ENCODE data around the gene NEMP2. TPM values are rescaled to one million over a fixed set of nuclear protein-coding genes. Genes with fewer than 3 reads are reported as not detected.
A peak's percentile ranks its signal among the peaks of the same experiment; 100 is the strongest.

NEMP2 gene
- total and polyA plus RNA-seq, 12 donors = 0.61 to 8.4 (median 4.9) TPM

- DNase-seq = peak; percentile 24 to 64 (median 37)
- no peaks in the 10 kb centered on the region for H3K36me3 ChIP-seq (replicated peaks in 1 of 2)
- H3K27me3 ChIP-seq = no peaks in the 10 kb centered on the region
- peaks cover 0 to 17% of the 10 kb centered on the region in 2 donors for H3K4me1 ChIP-seq (replicated peaks in 1 of 2)
- peak overlapping the region; percentile 44 to 78 (median 76) for H3K4me3 ChIP-seq
- TF ChIP-seq CTCF (IDR thresholded peaks at IDR 0.05) = no peak
- no peaks in the 10 kb centered on the region for H3K9me3 ChIP-seq (replicated peaks in 1 of 3)
- 1 to 12% (median 4%) methylated on average over 12 to 13 of the region's 13 CpGs for WGBS, 4 donors
- intact Hi-C loops (cut with DNase I) = loop anchor here (10.0 kb wide), 2 partner anchors 111 to 121 kb away; partner anchors contain the start of gene NAB1 (in 1 of the 2)
- peak overlapping the region; percentile 37 to 95 (median 91) for H3K27ac ChIP-seq
Measured at GRCh38 chr2:190533968-190534309, 583 bp downstream of the NEMP2 start.

DNA sequence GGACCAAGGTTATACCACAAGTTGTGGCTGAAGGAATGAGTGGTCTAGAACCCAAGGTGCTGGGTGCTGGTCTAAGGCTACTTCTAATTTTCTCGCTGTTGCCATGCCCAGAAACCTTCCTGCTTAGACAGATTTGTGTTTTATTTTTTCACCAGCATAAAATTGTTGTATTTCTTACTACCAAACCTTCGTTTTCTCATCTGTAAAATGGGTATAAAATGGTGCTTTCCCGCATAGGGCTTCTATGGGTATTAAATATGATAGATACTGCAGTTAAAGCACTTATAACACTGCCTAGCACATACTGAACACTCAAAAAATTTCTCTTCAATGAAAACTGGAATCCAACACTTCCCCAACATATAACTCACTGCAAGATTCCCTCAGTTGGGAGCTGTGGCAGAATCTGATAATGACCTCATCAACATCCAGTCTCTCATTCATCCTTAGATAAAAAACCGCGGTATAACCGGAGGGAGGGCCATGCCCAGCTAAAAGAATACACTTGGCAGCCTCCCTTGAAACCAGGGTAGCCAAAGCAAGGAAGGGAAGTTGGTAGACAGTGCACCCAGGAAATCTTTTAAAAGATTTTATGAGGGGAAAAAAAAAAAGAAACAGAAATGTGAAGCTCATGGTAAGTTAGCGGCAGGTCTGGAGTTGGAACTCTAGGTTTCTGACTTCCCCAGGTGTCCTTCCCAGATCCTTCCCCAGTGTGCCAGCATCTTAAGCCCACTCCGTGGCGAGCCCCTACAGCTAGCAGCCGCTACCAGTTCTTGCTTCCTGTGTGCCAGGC lies 1.2 kb downstream of the NEMP2 start:
- intact Hi-C loops (cut with DNase I) = loop anchor here (10.0 kb wide), 2 partner anchors 111 to 121 kb away; partner anchors contain the start of gene NAB1 (in 1 of the 2)
- WGBS, 4 donors = 36 to 69% (median 50%) methylated on average over 10 of the region's 10 CpGs
- Histone ChIP-seq H3K27me3 (no peaks in the 10 kb centered on the region), H3K27ac (peak overlapping the region in 4 of 5 donors; percentile 87 to 95 (median 92)), H3K9me3 (replicated peaks in 1 of 3) (no peaks in the 10 kb centered on the region), H3K36me3 (replicated peaks in 1 of 2) (no peaks in the 10 kb centered on the region), H3K4me1 (replicated peaks in 1 of 2) (peaks cover 0 to 17% of the 10 kb centered on the region in 2 donors), H3K4me3 (peak overlapping the region; percentile 44 to 78 (median 76))
- TF ChIP-seq POLR2A (IDR thresholded peaks at IDR 0.05) (no peak), CTCF (IDR thresholded peaks at IDR 0.05) (no peak)
- DNase-seq = no peak

DNA sequence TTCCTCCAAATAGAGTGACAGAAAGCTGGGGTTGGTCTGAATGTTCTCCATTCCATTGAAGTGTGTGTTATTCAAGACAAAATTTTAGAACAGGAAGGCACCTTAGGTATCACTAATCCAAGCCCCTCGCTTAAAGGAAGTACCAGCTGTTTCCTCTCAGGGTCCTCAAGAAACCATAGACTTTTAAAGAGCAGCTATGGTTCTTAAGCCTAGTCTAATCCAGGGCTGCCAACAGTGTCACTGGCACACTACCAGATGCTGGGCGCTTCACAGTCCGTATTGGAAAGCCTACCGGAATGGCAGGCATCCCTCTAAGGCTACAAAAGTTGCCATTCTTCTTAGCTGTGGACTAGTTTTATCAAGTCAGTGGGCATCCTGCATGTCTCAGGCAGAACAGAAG lies 1.9 kb downstream of the NEMP2 start:
- intact Hi-C loops (cut with DNase I) = loop anchor here (10.0 kb wide), 2 partner anchors 112 to 122 kb away; partner anchors contain the start of gene NAB1 (in 1 of the 2)
- Histone ChIP-seq H3K9me3 (replicated peaks in 1 of 3) (no peaks in the 10 kb centered on the region), H3K36me3 (replicated peaks in 1 of 2) (no peaks in the 10 kb centered on the region), H3K27ac (no peak overlapping the region), H3K4me3 (no peak overlapping the region), H3K27me3 (no peaks in the 10 kb centered on the region), H3K4me1 (replicated peaks in 1 of 2) (peaks cover 0 to 17% of the 10 kb centered on the region in 2 donors)
- WGBS, 4 donors = 66 to 86% (median 79%) methylated on average over 3 to 4 of the region's 4 CpGs
- no peak for DNase-seq
- TF ChIP-seq CTCF (IDR thresholded peaks at IDR 0.05) (no peak), POLR2A (IDR thresholded peaks at IDR 0.05) (no peak)

DNA sequence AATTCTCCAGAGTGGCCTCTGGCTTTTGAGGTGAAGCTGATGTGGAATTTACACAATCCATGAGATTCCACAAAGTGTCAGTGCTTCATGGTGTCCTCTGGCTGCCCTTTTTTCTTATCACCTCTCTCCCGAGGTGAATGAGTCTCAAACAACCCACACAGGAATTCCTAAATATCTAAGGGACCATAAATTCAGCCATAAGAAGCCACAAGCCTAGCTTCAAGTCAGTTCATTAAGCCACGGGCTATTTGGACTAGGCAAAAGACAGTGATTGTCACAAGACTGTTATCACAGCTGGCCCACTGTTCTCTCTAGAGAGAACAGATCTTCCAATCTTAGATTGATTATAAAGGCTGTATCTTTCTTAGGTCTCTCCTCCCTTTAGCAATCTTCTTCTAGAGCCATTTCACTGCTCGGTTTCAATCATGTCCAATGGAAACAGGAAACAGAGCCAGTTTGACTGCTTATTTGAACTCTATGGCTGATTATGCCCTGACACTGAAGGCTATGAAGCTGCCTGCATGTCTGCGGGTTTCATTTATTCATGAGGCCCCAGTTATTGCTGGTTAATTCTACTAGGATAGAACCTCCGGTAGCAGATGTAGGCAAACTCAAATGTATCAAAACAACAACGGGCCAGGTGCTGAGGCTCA lies 4.1 kb downstream of the NEMP2 start:
- no peaks in the 10 kb centered on the region for H3K27me3 ChIP-seq
- peak overlapping the region in 2 of 5 donors; percentile 27 to 33 for H3K27ac ChIP-seq
- DNase-seq = no peak
- TF ChIP-seq POLR2A (IDR thresholded peaks at IDR 0.05) = no peak
- no peak for TF ChIP-seq CTCF (IDR thresholded peaks at IDR 0.05)
- 57 to 68% (median 60%) methylated on average over 6 of the region's 6 CpGs for WGBS, 4 donors
- H3K4me3 ChIP-seq = no peak overlapping the region
- intact Hi-C loops (cut with DNase I) = loop anchor here (10.0 kb wide), 2 partner anchors 114 to 124 kb away; partner anchors contain the start of gene NAB1 (in 1 of the 2)
- peaks cover 0 to 11% of the 10 kb centered on the region in 2 donors for H3K4me1 ChIP-seq (replicated peaks in 1 of 2)
- H3K9me3 ChIP-seq (replicated peaks in 1 of 3) = no peaks in the 10 kb centered on the region
- H3K36me3 ChIP-seq (replicated peaks in 1 of 2) = no peaks in the 10 kb centered on the region

Measured in adrenal gland (tissue), 12 donors.